ENCODE measurements around the gene TRIM8. TPM values are rescaled to one million over a fixed set of nuclear protein-coding genes. Genes with fewer than 3 reads are reported as not detected.
A peak's percentile ranks its signal among the peaks of the same experiment; 100 is the strongest.

Gene TRIM8
- polyA plus RNA-seq, 1 experiment = 105 TPM

GRCh38 chr10:102657451-102657850 is 13.2 kb downstream of the TRIM8 start:
- POLR2A ChIA-PET = no interaction called here
- H3K36me3 ChIP-seq (ENCODE audit: control insufficient read depth, insufficient read depth, low read length) = peaks cover 47% of the 10 kb centered on the region
- CTCF ChIA-PET = no interaction called here

GRCh38 chr10:102657984-102658724 is 13.9 kb downstream of the TRIM8 start:
- CTCF ChIA-PET = interaction anchor here (1.2 kb wide), 1 partner anchor 10 kb away, joined by 3 read pairs; no protein-coding TSS in a partner anchor
- Histone ChIP-seq H3K27me3 (ENCODE audit: control insufficient read depth, insufficient read depth, low read length) (no peaks in the 10 kb centered on the region), H3K36me3 (ENCODE audit: control insufficient read depth, insufficient read depth, low read length) (peaks cover 44% of the 10 kb centered on the region), H3K4me3 (ENCODE audit: low read depth, low read length) (no peak overlapping the region)
- DNase-seq (ENCODE audit: low read depth) = no peak
- TF ChIP-seq CTCF (IDR thresholded peaks at IDR 0.05; ENCODE audit: insufficient read depth, low read depth, low read length) = no peak
- POLR2A ChIA-PET = no interaction called here

More at GRCh38 chr10:102657451-102657850, 13.2 kb downstream of the TRIM8 start:
- DNase-seq (ENCODE audit: low read depth) = no peak
- TF ChIP-seq CTCF (IDR thresholded peaks at IDR 0.05; ENCODE audit: insufficient read depth, low read depth, low read length) = no peak
- no peaks in the 10 kb centered on the region for H3K27me3 ChIP-seq (ENCODE audit: control insufficient read depth, insufficient read depth, low read length)
- H3K4me3 ChIP-seq (ENCODE audit: low read depth, low read length) = no peak overlapping the region

GRCh38 chr10:102658802-102659201 is 14.5 kb downstream of the TRIM8 start:
- CTCF ChIA-PET = interaction anchor here (1.1 to 1.2 kb wide), 2 partner anchors 9 to 32 kb away, joined by 3 read pairs; no protein-coding TSS in a partner anchor

GRCh38 chr10:102660888-102661657 is 16.8 kb downstream of the TRIM8 start:
- ChIA-PET CTCF (interaction anchor here (0.5 to 2.4 kb wide), 6 partner anchors 9 to 431 kb away, joined by 3 to 12 read pairs (median 4); no protein-coding TSS in a partner anchor), POLR2A (interaction anchor here (0.7 kb wide), 1 partner anchor 53 kb away, joined by 11 read pairs; no protein-coding TSS in a partner anchor)
- no peaks in the 10 kb centered on the region for H3K27me3 ChIP-seq (ENCODE audit: control insufficient read depth, insufficient read depth, low read length)
- peak; percentile 24 for DNase-seq (ENCODE audit: low read depth)
- no peak for TF ChIP-seq CTCF (IDR thresholded peaks at IDR 0.05; ENCODE audit: insufficient read depth, low read depth, low read length)
- H3K36me3 ChIP-seq (ENCODE audit: control insufficient read depth, insufficient read depth, low read length) = peaks cover 26% of the 10 kb centered on the region
- H3K4me3 ChIP-seq (ENCODE audit: low read depth, low read length) = no peak overlapping the region

More at GRCh38 chr10:102658802-102659201, 14.5 kb downstream of the TRIM8 start:
- no peak for TF ChIP-seq CTCF (IDR thresholded peaks at IDR 0.05; ENCODE audit: insufficient read depth, low read depth, low read length)
- no peak for DNase-seq (ENCODE audit: low read depth)
- Histone ChIP-seq H3K27me3 (ENCODE audit: control insufficient read depth, insufficient read depth, low read length) (no peaks in the 10 kb centered on the region), H3K4me3 (ENCODE audit: low read depth, low read length) (no peak overlapping the region), H3K36me3 (ENCODE audit: control insufficient read depth, insufficient read depth, low read length) (peaks cover 38% of the 10 kb centered on the region)
- POLR2A ChIA-PET = no interaction called here

GRCh38 chr10:102661658-102662028 is 17.4 kb downstream of the TRIM8 start:
- POLR2A ChIA-PET = interaction anchor here (0.7 kb wide), 1 partner anchor 115 kb away, joined by 5 read pairs; no protein-coding TSS in a partner anchor
- no peak for DNase-seq (ENCODE audit: low read depth)
- no peak overlapping the region for H3K4me3 ChIP-seq (ENCODE audit: low read depth, low read length)
- no peaks in the 10 kb centered on the region for H3K27me3 ChIP-seq (ENCODE audit: control insufficient read depth, insufficient read depth, low read length)
- H3K36me3 ChIP-seq (ENCODE audit: control insufficient read depth, insufficient read depth, low read length) = peaks cover 21% of the 10 kb centered on the region
- no peak for TF ChIP-seq CTCF (IDR thresholded peaks at IDR 0.05; ENCODE audit: insufficient read depth, low read depth, low read length)
- CTCF ChIA-PET = interaction anchor here (0.9 to 2.4 kb wide), 4 partner anchors 8 to 18 kb away, joined by 3 to 12 read pairs (median 6); no protein-coding TSS in a partner anchor

All from BJ (cell line).